HCT116 (cell line): Measurements from ENCODE around the gene C19orf85. TPM values are rescaled to one million over a fixed set of nuclear protein-coding genes. Genes with fewer than 3 reads are reported as not detected.

ENCODE experiments used
- ATAC-seq: fragments of 200-7000 bp; cut with Tn5 transposase; 2 replicates; pipeline ENCODE4 v1.9.1; 2020; ENCODE audit warnings: mild to moderate bottlenecking, moderate library complexity
- BruUV-seq: library from RNA; stranded (reverse); fragments of 400-500 nt; replicated peaks from 2 replicates; lab custom pipeline; 2021; lab: Mats Ljungman, UMichigan
- CTCF ChIA-PET: fragments of 300-600 bp; sonication (Branson Sonifier 250); formaldehyde crosslinking; loops from one replicate; lab custom pipeline; 2021; ENCODE audit warnings: antibody characterized with exemption; lab: Charles Lee
- POLR2A ChIA-PET: fragments of 300-600, 350-600 bp; sonication (Branson Sonifier 250); formaldehyde crosslinking; loops from one replicate; lab custom pipeline; 2021; ENCODE audit warnings: antibody characterized with exemption; lab: Charles Lee
- RAD21 ChIA-PET, 2 experiments: fragments of 300-600 bp; sonication (Branson Sonifier 250); formaldehyde crosslinking; loops; one replicate each; lab custom pipeline; 2023; ENCODE audit warnings: low total read pairs in 2 of 2; ENCODE audit not compliant: uncharacterized antibody in 2 of 2, unreplicated experiment in 2 of 2, low non-redundant PET in 1 of 2; lab: Charles Lee
- DNase-seq: peaks from one replicate; pipeline ENCODE4 v3.0.0-alpha.2; 2010; ENCODE audit warnings: low read depth, low spot score
- H2AFZ ChIP-seq: fragments of 200-600 bp; shearing (Covaris generic), sonication (generic); 2 replicates; pipeline ENCODE4 v1.6.1; 2017; ENCODE audit warnings: low read depth, mixed run types, mixed read lengths, antibody characterized with exemption, low read length; ENCODE audit not compliant: poor library complexity, severe bottlenecking
- H3K27ac ChIP-seq: 2 replicates; pipeline ENCODE4 v1.5.1; 2012; ENCODE audit warnings: low read depth, low read length
- H3K27me3 ChIP-seq: fragments of 200-600 bp; sonication (generic); 2 replicates; pipeline ENCODE4 v1.6.1; 2016; ENCODE audit warnings: mixed run types, low read length, mixed read lengths; ENCODE audit not compliant: insufficient read depth
- H3K36me3 ChIP-seq, 2 experiments: fragments of 200-500 bp in 1 of 2; fragments of 200-600 bp in 1 of 2; sonication (Bioruptor generic) in 1 of 2; sonication (generic) in 1 of 2; 2 replicates each; pipeline versions ENCODE4 v1.5.1 to v1.6.1; 2014 to 2016; ENCODE audit warnings: low read length in 2 of 2, inconsistent platforms in 1 of 2, mixed read lengths in 1 of 2, mixed run types in 1 of 2; ENCODE audit not compliant: insufficient read depth in 2 of 2, control insufficient read depth in 1 of 2
- H3K4me1 ChIP-seq, 2 experiments: fragments of 200-600 bp in 1 of 2; sonication (generic) in 1 of 2; 2 replicates each; pipeline versions ENCODE4 v1.5.1 to v1.6.1; 2012 to 2017; ENCODE audit warnings: low read length in 2 of 2, inconsistent platforms in 1 of 2, mild to moderate bottlenecking in 1 of 2, mixed read lengths in 1 of 2, mixed run types in 1 of 2, moderate library complexity in 1 of 2; ENCODE audit not compliant: insufficient read depth in 2 of 2, control insufficient read depth in 1 of 2
- H3K4me2 ChIP-seq: fragments of 200-600 bp; sonication (generic); 2 replicates; pipeline ENCODE4 v1.6.1; 2017; ENCODE audit warnings: mixed run types, low read length, mixed read lengths
- H3K4me3 ChIP-seq, 2 experiments: fragments of 200-600 bp in 1 of 2; sonication (generic) in 1 of 2; replicated peaks in 1 of 2; 2 replicates each; pipeline ENCODE4 v1.5.1; 2011 to 2016; ENCODE audit warnings: low read length in 2 of 2, control low read depth in 1 of 2, low read depth in 1 of 2, mild to moderate bottlenecking in 1 of 2, mixed read lengths in 1 of 2, mixed run types in 1 of 2
- H3K79me2 ChIP-seq: fragments of 200-600 bp; sonication (generic); 2 replicates; pipeline ENCODE4 v1.6.1; 2017; ENCODE audit warnings: mild to moderate bottlenecking, mixed run types, low read length, moderate library complexity, mixed read lengths; ENCODE audit not compliant: insufficient read depth
- H3K9ac ChIP-seq: fragments of 200-600 bp; sonication (generic); 2 replicates; pipeline ENCODE4 v1.6.1; 2016; ENCODE audit warnings: low read length, mixed read lengths
- H3K9me2 ChIP-seq: fragments of 200-600 bp; sonication (generic), shearing (Covaris generic); 2 replicates; pipeline ENCODE4 v1.6.1; 2017; ENCODE audit warnings: mixed run types, mild to moderate bottlenecking, moderate library complexity; ENCODE audit not compliant: insufficient read depth
- H3K9me3 ChIP-seq, 2 experiments: fragments of 200-500 bp in 1 of 2; fragments of 200-600 bp in 1 of 2; sonication (Bioruptor generic) in 1 of 2; sonication (generic) in 1 of 2; 2 replicates each; pipeline ENCODE4 v1.6.1; 2014 to 2017; ENCODE audit warnings: low read length in 2 of 2, mixed read lengths in 2 of 2, inconsistent platforms in 1 of 2, low read depth in 1 of 2, mild to moderate bottlenecking in 1 of 2, mixed run types in 1 of 2, moderate library complexity in 1 of 2; ENCODE audit not compliant: control insufficient read depth in 1 of 2, insufficient read depth in 1 of 2
- H4K20me1 ChIP-seq: fragments of 200-600 bp; sonication (generic), shearing (Covaris generic); 2 replicates; pipeline ENCODE4 v1.6.1; 2017; ENCODE audit warnings: mixed run types, mild to moderate bottlenecking, moderate library complexity; ENCODE audit not compliant: insufficient read depth
- RAD21 ChIP-seq: IDR thresholded peaks from 2 replicates; pipeline ENCODE4 v1.6.1; 2012; ENCODE audit warnings: low read depth, mild to moderate bottlenecking
- SP1 ChIP-seq: IDR thresholded peaks from 2 replicates; pipeline ENCODE4 v1.6.1; 2012; ENCODE audit warnings: low read depth
- SRF ChIP-seq: IDR thresholded peaks from 2 replicates; pipeline ENCODE4 v1.6.1; 2012; ENCODE audit warnings: low read depth
- TCF7L2 ChIP-seq: IDR thresholded peaks from 2 replicates; pipeline ENCODE4 v1.7.0; 2011; ENCODE audit warnings: borderline replicate concordance, inconsistent platforms; ENCODE audit not compliant: insufficient read depth, insufficient read length; ENCODE audit errors: extremely low read depth
- ZFX ChIP-seq: fragments of 450-650 bp; IDR thresholded peaks from 2 replicates; pipeline ENCODE4 v1.6.1; 2017
- ZNF274 ChIP-seq: fragments of 200-500 bp; sonication (Bioruptor generic); IDR thresholded peaks from 2 replicates; pipeline ENCODE4 v1.6.1; 2014; ENCODE audit warnings: mild to moderate bottlenecking, low read depth, low read length, inconsistent platforms
- intact Hi-C: fragments of 100-400 bp; cut with micrococcal nuclease; formaldehyde crosslinking; loops from 2 replicates; pipeline ENCODE4 v1.10.0; 2022
- total RNA-seq: library from RNA; stranded (reverse); gene quantifications from one replicate; pipeline ENCODE4 v1.2.1, GENCODE V29; 2021; ENCODE audit not compliant: unreplicated experiment
- TF ChIP-seq, protein P1 (sequence below), 3 experiments: fragments of 200-600 bp in 1 of 3; sonication (generic) in 1 of 3; IDR thresholded peaks in 2 of 3; conservative IDR thresholded peaks in 1 of 3; 2 replicates each; pipeline ENCODE4 v1.5.1; 2012 to 2017; ENCODE audit warnings: low read depth in 2 of 3, low read length in 2 of 3, antibody characterized with exemption in 1 of 3, borderline replicate concordance in 1 of 3, control low read depth in 1 of 3, mild to moderate bottlenecking in 1 of 3, mixed read lengths in 1 of 3, mixed run types in 1 of 3, moderate library complexity in 1 of 3; ENCODE audit not compliant: insufficient read depth in 1 of 3
- TF ChIP-seq, protein P2 (sequence below): IDR thresholded peaks from 2 replicates; pipeline ENCODE4 v1.6.1; 2012; ENCODE audit warnings: low read depth

Gene C19orf85
- total RNA-seq, 1 experiment from 2014 or later = 0.34 TPM

DNA sequence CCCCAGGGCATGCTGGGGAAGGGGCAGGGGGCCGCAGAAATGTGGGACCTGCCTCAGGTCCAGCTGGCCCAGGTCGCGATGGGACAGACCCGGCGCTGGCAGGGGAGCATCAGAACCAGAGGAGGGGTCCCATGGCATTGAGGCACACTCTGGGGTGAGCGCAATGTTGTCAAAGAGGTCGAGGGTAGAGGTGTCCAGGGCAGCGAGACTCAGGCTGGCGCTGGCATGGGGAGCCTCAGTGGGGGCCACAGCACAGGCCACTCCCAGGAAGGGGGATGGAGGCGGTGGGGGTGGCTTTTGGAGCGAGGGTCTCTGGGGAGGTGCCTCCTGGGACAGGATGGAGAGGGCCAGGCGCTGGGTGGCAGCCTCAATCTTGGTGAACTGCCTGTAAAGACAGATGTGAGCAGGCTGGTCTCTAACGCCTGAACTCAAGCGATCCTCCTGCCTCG is 944 bp downstream of the C19orf85 start:
- DNase-seq (no peak), ATAC-seq (no peak)
- no peaks in the 10 kb centered on the region for H3K9me2 ChIP-seq
- BruUV-seq = no TSS peak
- TF ChIP-seq SRF = no peak
- no peak for TF ChIP-seq RAD21
- TF ChIP-seq ZNF274 = no peak
- TF ChIP-seq TCF7L2 = no peak
- no peak for TF ChIP-seq ZFX
- no peak for TF ChIP-seq SP1
- TF ChIP-seq, protein P1, sequence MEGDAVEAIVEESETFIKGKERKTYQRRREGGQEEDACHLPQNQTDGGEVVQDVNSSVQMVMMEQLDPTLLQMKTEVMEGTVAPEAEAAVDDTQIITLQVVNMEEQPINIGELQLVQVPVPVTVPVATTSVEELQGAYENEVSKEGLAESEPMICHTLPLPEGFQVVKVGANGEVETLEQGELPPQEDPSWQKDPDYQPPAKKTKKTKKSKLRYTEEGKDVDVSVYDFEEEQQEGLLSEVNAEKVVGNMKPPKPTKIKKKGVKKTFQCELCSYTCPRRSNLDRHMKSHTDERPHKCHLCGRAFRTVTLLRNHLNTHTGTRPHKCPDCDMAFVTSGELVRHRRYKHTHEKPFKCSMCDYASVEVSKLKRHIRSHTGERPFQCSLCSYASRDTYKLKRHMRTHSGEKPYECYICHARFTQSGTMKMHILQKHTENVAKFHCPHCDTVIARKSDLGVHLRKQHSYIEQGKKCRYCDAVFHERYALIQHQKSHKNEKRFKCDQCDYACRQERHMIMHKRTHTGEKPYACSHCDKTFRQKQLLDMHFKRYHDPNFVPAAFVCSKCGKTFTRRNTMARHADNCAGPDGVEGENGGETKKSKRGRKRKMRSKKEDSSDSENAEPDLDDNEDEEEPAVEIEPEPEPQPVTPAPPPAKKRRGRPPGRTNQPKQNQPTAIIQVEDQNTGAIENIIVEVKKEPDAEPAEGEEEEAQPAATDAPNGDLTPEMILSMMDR (IDR thresholded peaks at IDR 0.05 in 2 of 3, conservative IDR thresholded peaks at IDR 0.05 in 1 of 3; ENCODE audit: borderline replicate concordance in 1 of 3, insufficient read depth in 1 of 3, low read depth in 2 of 3, low read length in 2 of 3) = no peak
- TF ChIP-seq, protein P2, sequence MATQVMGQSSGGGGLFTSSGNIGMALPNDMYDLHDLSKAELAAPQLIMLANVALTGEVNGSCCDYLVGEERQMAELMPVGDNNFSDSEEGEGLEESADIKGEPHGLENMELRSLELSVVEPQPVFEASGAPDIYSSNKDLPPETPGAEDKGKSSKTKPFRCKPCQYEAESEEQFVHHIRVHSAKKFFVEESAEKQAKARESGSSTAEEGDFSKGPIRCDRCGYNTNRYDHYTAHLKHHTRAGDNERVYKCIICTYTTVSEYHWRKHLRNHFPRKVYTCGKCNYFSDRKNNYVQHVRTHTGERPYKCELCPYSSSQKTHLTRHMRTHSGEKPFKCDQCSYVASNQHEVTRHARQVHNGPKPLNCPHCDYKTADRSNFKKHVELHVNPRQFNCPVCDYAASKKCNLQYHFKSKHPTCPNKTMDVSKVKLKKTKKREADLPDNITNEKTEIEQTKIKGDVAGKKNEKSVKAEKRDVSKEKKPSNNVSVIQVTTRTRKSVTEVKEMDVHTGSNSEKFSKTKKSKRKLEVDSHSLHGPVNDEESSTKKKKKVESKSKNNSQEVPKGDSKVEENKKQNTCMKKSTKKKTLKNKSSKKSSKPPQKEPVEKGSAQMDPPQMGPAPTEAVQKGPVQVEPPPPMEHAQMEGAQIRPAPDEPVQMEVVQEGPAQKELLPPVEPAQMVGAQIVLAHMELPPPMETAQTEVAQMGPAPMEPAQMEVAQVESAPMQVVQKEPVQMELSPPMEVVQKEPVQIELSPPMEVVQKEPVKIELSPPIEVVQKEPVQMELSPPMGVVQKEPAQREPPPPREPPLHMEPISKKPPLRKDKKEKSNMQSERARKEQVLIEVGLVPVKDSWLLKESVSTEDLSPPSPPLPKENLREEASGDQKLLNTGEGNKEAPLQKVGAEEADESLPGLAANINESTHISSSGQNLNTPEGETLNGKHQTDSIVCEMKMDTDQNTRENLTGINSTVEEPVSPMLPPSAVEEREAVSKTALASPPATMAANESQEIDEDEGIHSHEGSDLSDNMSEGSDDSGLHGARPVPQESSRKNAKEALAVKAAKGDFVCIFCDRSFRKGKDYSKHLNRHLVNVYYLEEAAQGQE = no peak
- TF ChIP-seq, all 23 proteins: peak for 0
- ChIA-PET RAD21 (no interaction called here), POLR2A (no interaction called here), CTCF (no interaction called here)
- Histone ChIP-seq H3K4me1 (peaks cover 19 to 43% of the 10 kb centered on the region in 2 experiments), H3K27ac (no peak overlapping the region; the same call in 1 of the 2 replicates), H3K79me2 (peaks cover 9% of the 10 kb centered on the region; the same call in 1 of the 2 replicates), H3K9ac (no peak overlapping the region), H3K4me2 (no peak overlapping the region), H4K20me1 (no peaks in the 10 kb centered on the region), H3K36me3 (no peaks in the 10 kb centered on the region), H3K9me3 (no peaks in the 10 kb centered on the region), H3K27me3 (no peaks in the 10 kb centered on the region), H2AFZ (no peak overlapping the region), H3K4me3 (no peak overlapping the region)
- intact Hi-C loops = no loop called here
